ENCODE data around the gene DCUN1D3.

- no peak for TF ChIP-seq EZH2 (IDR thresholded peaks at IDR 0.05)
- TF ChIP-seq FOXP2 (optimal IDR thresholded peaks at IDR 0.05; ENCODE audit: control extremely low read depth, extremely low read length, insufficient read depth): no peak
- no peak for TF ChIP-seq POLR2AphosphoS5 (IDR thresholded peaks at IDR 0.05; ENCODE audit: borderline replicate concordance, low read depth, low read length)
These were observed 3.8 kb upstream of the DCUN1D3 start for GRCh38 chr16:20903899-20904506.

Data from SK-N-MC (cell line).